Measurements from ENCODE around the gene CRISPLD2.

Gene CRISPLD2

GRCh38 chr16:84953190-84953746, 133.5 kb downstream of the CRISPLD2 start:
- ChIA-PET CTCF (interaction anchor here (0.6 to 6.2 kb wide), 17 partner anchors 10 to 332 kb away, joined by 3 to 119 read pairs (median 5); no protein-coding TSS in a partner anchor), POLR2A (no interaction called here)
- H3K36me3 ChIP-seq (ENCODE audit: control insufficient read depth in 2 of 2, insufficient read depth in 1 of 2, low read length in 2 of 2), result no peaks in the 10 kb centered on the region
- no peaks in the 10 kb centered on the region for H3K4me1 ChIP-seq (ENCODE audit: control insufficient read depth, insufficient read depth, low read length)
- no peak overlapping the region for H3K4me3 ChIP-seq (ENCODE audit: low read depth, low read length)
- no peak overlapping the region for H3K27ac ChIP-seq (ENCODE audit: extremely low read depth, low read depth, low read length)
- no peak for TF ChIP-seq ZNF16 (tag by site-specific recombination; IDR thresholded peaks at IDR 0.05; ENCODE audit: low read depth)
- no peaks in the 10 kb centered on the region for H3K9me3 ChIP-seq (ENCODE audit: control insufficient read depth, insufficient read depth, low read depth, low read length)

- POLR2A ChIA-PET, result no interaction called here
- Histone ChIP-seq H3K27ac (ENCODE audit: extremely low read depth, low read depth, low read length) (no peak overlapping the region), H3K9me3 (ENCODE audit: control insufficient read depth, insufficient read depth, low read depth, low read length) (no peaks in the 10 kb centered on the region), H3K4me1 (ENCODE audit: control insufficient read depth, insufficient read depth, low read length) (no peaks in the 10 kb centered on the region), H3K36me3 (ENCODE audit: control insufficient read depth in 2 of 2, insufficient read depth in 1 of 2, low read length in 2 of 2) (no peaks in the 10 kb centered on the region), H3K4me3 (ENCODE audit: low read depth, low read length) (no peak overlapping the region)
- CTCF ChIA-PET, result interaction anchor here (3.5 to 6.2 kb wide), 4 partner anchors 15 to 217 kb away, joined by 14 to 119 read pairs (median 64); no protein-coding TSS in a partner anchor
- no peak for TF ChIP-seq EGR2 (tag by site-specific recombination; IDR thresholded peaks at IDR 0.05; ENCODE audit: low read depth)
- TF ChIP-seq, protein P1, sequence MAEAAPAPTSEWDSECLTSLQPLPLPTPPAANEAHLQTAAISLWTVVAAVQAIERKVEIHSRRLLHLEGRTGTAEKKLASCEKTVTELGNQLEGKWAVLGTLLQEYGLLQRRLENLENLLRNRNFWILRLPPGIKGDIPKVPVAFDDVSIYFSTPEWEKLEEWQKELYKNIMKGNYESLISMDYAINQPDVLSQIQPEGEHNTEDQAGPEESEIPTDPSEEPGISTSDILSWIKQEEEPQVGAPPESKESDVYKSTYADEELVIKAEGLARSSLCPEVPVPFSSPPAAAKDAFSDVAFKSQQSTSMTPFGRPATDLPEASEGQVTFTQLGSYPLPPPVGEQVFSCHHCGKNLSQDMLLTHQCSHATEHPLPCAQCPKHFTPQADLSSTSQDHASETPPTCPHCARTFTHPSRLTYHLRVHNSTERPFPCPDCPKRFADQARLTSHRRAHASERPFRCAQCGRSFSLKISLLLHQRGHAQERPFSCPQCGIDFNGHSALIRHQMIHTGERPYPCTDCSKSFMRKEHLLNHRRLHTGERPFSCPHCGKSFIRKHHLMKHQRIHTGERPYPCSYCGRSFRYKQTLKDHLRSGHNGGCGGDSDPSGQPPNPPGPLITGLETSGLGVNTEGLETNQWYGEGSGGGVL (tag by site-specific recombination; IDR thresholded peaks at IDR 0.05), result no peak
- TF ChIP-seq BCL11B (tag by site-specific recombination; IDR thresholded peaks at IDR 0.05; ENCODE audit: low read depth), result no peak
- no peak for TF ChIP-seq ZBTB17 (tag by site-specific recombination; IDR thresholded peaks at IDR 0.05)
- TF ChIP-seq ZNF214 (tag by site-specific recombination; IDR thresholded peaks at IDR 0.05; ENCODE audit: borderline replicate concordance), result no peak
- 0 out of 2 replicates have a peak, but pooled peaks have one; percentile 21 for TF ChIP-seq ZNF768 (tag by site-specific recombination; IDR thresholded peaks at IDR 0.05)
Measured at GRCh38 chr16:84955427-84955826, 135.6 kb downstream of the CRISPLD2 start.

DNA sequence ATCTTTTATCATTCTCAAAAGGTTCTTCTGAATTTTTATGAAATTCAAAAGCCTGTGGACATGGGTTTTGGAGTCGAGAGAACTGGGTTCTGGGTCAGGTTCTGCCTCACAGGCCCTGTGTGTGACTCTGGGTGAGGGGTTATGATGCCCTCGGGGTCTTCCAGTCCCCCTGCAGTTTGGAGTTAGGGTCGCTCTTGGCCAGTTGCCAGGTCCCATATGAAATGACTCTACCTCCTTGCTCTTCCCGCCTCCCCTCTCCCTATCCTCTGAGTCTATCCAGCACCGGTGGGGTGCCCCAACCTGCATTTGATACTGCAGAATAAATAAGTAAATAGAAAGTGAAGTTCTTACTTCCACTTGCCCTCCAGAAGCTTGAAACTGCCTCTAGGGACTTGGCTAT, 137.4 kb downstream of the CRISPLD2 start:
- Histone ChIP-seq H3K4me3 (ENCODE audit: low read depth, low read length) (no peak overlapping the region), H3K4me1 (ENCODE audit: control insufficient read depth, insufficient read depth, low read length) (no peaks in the 10 kb centered on the region), H3K9me3 (ENCODE audit: control insufficient read depth, insufficient read depth, low read depth, low read length) (no peaks in the 10 kb centered on the region), H3K36me3 (ENCODE audit: control insufficient read depth in 2 of 2, insufficient read depth in 1 of 2, low read length in 2 of 2) (no peaks in the 10 kb centered on the region), H3K27ac (ENCODE audit: extremely low read depth, low read depth, low read length) (no peak overlapping the region)
- ChIA-PET CTCF (interaction anchor here (0.7 kb wide), 1 partner anchor 12 kb away, joined by 3 read pairs; no protein-coding TSS in a partner anchor), POLR2A (no interaction called here)
- no peak for TF ChIP-seq OVOL3 (tag by site-specific recombination; IDR thresholded peaks at IDR 0.05)
- TF ChIP-seq ZNF2 (tag by site-specific recombination; IDR thresholded peaks at IDR 0.05), result no peak
- no peak for TF ChIP-seq ZNF175 (tag by site-specific recombination; IDR thresholded peaks at IDR 0.05)
- no peak for TF ChIP-seq ZNF157 (tag by site-specific recombination; IDR thresholded peaks at IDR 0.05)
- no peak for TF ChIP-seq ZNF544 (tag by site-specific recombination; IDR thresholded peaks at IDR 0.05)
- TF ChIP-seq, protein P2, sequence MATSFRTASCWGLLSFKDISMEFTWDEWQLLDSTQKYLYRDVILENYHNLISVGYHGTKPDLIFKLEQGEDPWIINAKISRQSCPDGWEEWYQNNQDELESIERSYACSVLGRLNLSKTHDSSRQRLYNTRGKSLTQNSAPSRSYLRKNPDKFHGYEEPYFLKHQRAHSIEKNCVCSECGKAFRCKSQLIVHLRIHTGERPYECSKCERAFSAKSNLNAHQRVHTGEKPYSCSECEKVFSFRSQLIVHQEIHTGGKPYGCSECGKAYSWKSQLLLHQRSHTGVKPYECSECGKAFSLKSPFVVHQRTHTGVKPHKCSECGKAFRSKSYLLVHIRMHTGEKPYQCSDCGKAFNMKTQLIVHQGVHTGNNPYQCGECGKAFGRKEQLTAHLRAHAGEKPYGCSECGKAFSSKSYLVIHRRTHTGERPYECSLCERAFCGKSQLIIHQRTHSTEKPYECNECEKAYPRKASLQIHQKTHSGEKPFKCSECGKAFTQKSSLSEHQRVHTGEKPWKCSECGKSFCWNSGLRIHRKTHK (tag by site-specific recombination; IDR thresholded peaks at IDR 0.05), result no peak
- no peak for TF ChIP-seq ZNF174 (tag by site-specific recombination; IDR thresholded peaks at IDR 0.05)
- no peak for TF ChIP-seq PRDM4 (tag by site-specific recombination; IDR thresholded peaks at IDR 0.05)
- no peak for TF ChIP-seq ZNF138 (tag by site-specific recombination; IDR thresholded peaks at IDR 0.05; ENCODE audit: borderline replicate concordance)
- TF ChIP-seq WT1 (tag by site-specific recombination; IDR thresholded peaks at IDR 0.05), result no peak
- no peak for TF ChIP-seq ZNF214 (tag by site-specific recombination; IDR thresholded peaks at IDR 0.05; ENCODE audit: borderline replicate concordance)
- TF ChIP-seq MEIS1 (CRISPR knock-in tag; IDR thresholded peaks at IDR 0.05; ENCODE audit: borderline replicate concordance), result no peak

Data from HEK293 (cell line).